HCT116 (cell line): ENCODE measurements around the gene ENTHD1. TPM values are rescaled to one million over a fixed set of nuclear protein-coding genes. Genes with fewer than 3 reads are reported as not detected.
"Not testable (repeated sequence)": the region's sequence is repeated elsewhere in the genome, so short reads cannot be mapped to it uniquely, and the experiment has no call there.

Source experiments
- ATAC-seq: fragments of 200-7000 bp; cut with Tn5 transposase; 2 replicates; pipeline ENCODE4 v1.9.1; 2020; ENCODE audit warnings: mild to moderate bottlenecking, moderate library complexity
- BruUV-seq: library from RNA; stranded (reverse); fragments of 400-500 nt; replicated peaks from 2 replicates; lab custom pipeline; 2021; lab: Mats Ljungman, UMichigan
- CTCF ChIA-PET: fragments of 300-600 bp; sonication (Branson Sonifier 250); formaldehyde crosslinking; loops from one replicate; lab custom pipeline; 2021; ENCODE audit warnings: antibody characterized with exemption; lab: Charles Lee
- POLR2A ChIA-PET: fragments of 300-600, 350-600 bp; sonication (Branson Sonifier 250); formaldehyde crosslinking; loops from one replicate; lab custom pipeline; 2021; ENCODE audit warnings: antibody characterized with exemption; lab: Charles Lee
- RAD21 ChIA-PET, 2 experiments: fragments of 300-600 bp; sonication (Branson Sonifier 250); formaldehyde crosslinking; loops; one replicate each; lab custom pipeline; 2023; ENCODE audit warnings: low total read pairs in 2 of 2; ENCODE audit not compliant: uncharacterized antibody in 2 of 2, unreplicated experiment in 2 of 2, low non-redundant PET in 1 of 2; lab: Charles Lee
- DNase-seq: peaks from one replicate; pipeline ENCODE4 v3.0.0-alpha.2; 2010; ENCODE audit warnings: low read depth, low spot score
- H2AFZ ChIP-seq: fragments of 200-600 bp; shearing (Covaris generic), sonication (generic); 2 replicates; pipeline ENCODE4 v1.6.1; 2017; ENCODE audit warnings: low read depth, mixed run types, mixed read lengths, antibody characterized with exemption, low read length; ENCODE audit not compliant: poor library complexity, severe bottlenecking
- H3K27ac ChIP-seq: 2 replicates; pipeline ENCODE4 v1.5.1; 2012; ENCODE audit warnings: low read depth, low read length
- H3K27me3 ChIP-seq: fragments of 200-600 bp; sonication (generic); 2 replicates; pipeline ENCODE4 v1.6.1; 2016; ENCODE audit warnings: mixed run types, low read length, mixed read lengths; ENCODE audit not compliant: insufficient read depth
- H3K36me3 ChIP-seq, 2 experiments: fragments of 200-500 bp in 1 of 2; fragments of 200-600 bp in 1 of 2; sonication (Bioruptor generic) in 1 of 2; sonication (generic) in 1 of 2; 2 replicates each; pipeline versions ENCODE4 v1.5.1 to v1.6.1; 2014 to 2016; ENCODE audit warnings: low read length in 2 of 2, inconsistent platforms in 1 of 2, mixed read lengths in 1 of 2, mixed run types in 1 of 2; ENCODE audit not compliant: insufficient read depth in 2 of 2, control insufficient read depth in 1 of 2
- H3K4me1 ChIP-seq, 2 experiments: fragments of 200-600 bp in 1 of 2; sonication (generic) in 1 of 2; 2 replicates each; pipeline versions ENCODE4 v1.5.1 to v1.6.1; 2012 to 2017; ENCODE audit warnings: low read length in 2 of 2, inconsistent platforms in 1 of 2, mild to moderate bottlenecking in 1 of 2, mixed read lengths in 1 of 2, mixed run types in 1 of 2, moderate library complexity in 1 of 2; ENCODE audit not compliant: insufficient read depth in 2 of 2, control insufficient read depth in 1 of 2
- H3K4me2 ChIP-seq: fragments of 200-600 bp; sonication (generic); 2 replicates; pipeline ENCODE4 v1.6.1; 2017; ENCODE audit warnings: mixed run types, low read length, mixed read lengths
- H3K4me3 ChIP-seq, 2 experiments: fragments of 200-600 bp in 1 of 2; sonication (generic) in 1 of 2; replicated peaks in 1 of 2; 2 replicates each; pipeline ENCODE4 v1.5.1; 2011 to 2016; ENCODE audit warnings: low read length in 2 of 2, control low read depth in 1 of 2, low read depth in 1 of 2, mild to moderate bottlenecking in 1 of 2, mixed read lengths in 1 of 2, mixed run types in 1 of 2
- H3K79me2 ChIP-seq: fragments of 200-600 bp; sonication (generic); 2 replicates; pipeline ENCODE4 v1.6.1; 2017; ENCODE audit warnings: mild to moderate bottlenecking, mixed run types, low read length, moderate library complexity, mixed read lengths; ENCODE audit not compliant: insufficient read depth
- H3K9ac ChIP-seq: fragments of 200-600 bp; sonication (generic); 2 replicates; pipeline ENCODE4 v1.6.1; 2016; ENCODE audit warnings: low read length, mixed read lengths
- H3K9me2 ChIP-seq: fragments of 200-600 bp; sonication (generic), shearing (Covaris generic); 2 replicates; pipeline ENCODE4 v1.6.1; 2017; ENCODE audit warnings: mixed run types, mild to moderate bottlenecking, moderate library complexity; ENCODE audit not compliant: insufficient read depth
- H3K9me3 ChIP-seq, 2 experiments: fragments of 200-500 bp in 1 of 2; fragments of 200-600 bp in 1 of 2; sonication (Bioruptor generic) in 1 of 2; sonication (generic) in 1 of 2; 2 replicates each; pipeline ENCODE4 v1.6.1; 2014 to 2017; ENCODE audit warnings: low read length in 2 of 2, mixed read lengths in 2 of 2, inconsistent platforms in 1 of 2, low read depth in 1 of 2, mild to moderate bottlenecking in 1 of 2, mixed run types in 1 of 2, moderate library complexity in 1 of 2; ENCODE audit not compliant: control insufficient read depth in 1 of 2, insufficient read depth in 1 of 2
- H4K20me1 ChIP-seq: fragments of 200-600 bp; sonication (generic), shearing (Covaris generic); 2 replicates; pipeline ENCODE4 v1.6.1; 2017; ENCODE audit warnings: mixed run types, mild to moderate bottlenecking, moderate library complexity; ENCODE audit not compliant: insufficient read depth
- ATF3 ChIP-seq: IDR thresholded peaks from 2 replicates; pipeline ENCODE4 v1.6.1; 2012
- CEBPB ChIP-seq: IDR thresholded peaks from 2 replicates; pipeline ENCODE4 v1.6.1; 2012; ENCODE audit warnings: low read depth
- EGR1 ChIP-seq: IDR thresholded peaks from 2 replicates; pipeline ENCODE4 v1.6.1; 2012; ENCODE audit warnings: low read depth
- ELF1 ChIP-seq: IDR thresholded peaks from 2 replicates; pipeline ENCODE4 v1.6.1; 2012; ENCODE audit warnings: low read depth, borderline replicate concordance
- RAD21 ChIP-seq: IDR thresholded peaks from 2 replicates; pipeline ENCODE4 v1.6.1; 2012; ENCODE audit warnings: low read depth, mild to moderate bottlenecking
- SIN3A ChIP-seq: IDR thresholded peaks from 2 replicates; pipeline ENCODE4 v1.6.1; 2012; ENCODE audit warnings: low read depth
- SP1 ChIP-seq: IDR thresholded peaks from 2 replicates; pipeline ENCODE4 v1.6.1; 2012; ENCODE audit warnings: low read depth
- SRF ChIP-seq: IDR thresholded peaks from 2 replicates; pipeline ENCODE4 v1.6.1; 2012; ENCODE audit warnings: low read depth
- intact Hi-C: fragments of 100-400 bp; cut with micrococcal nuclease; formaldehyde crosslinking; loops from 2 replicates; pipeline ENCODE4 v1.10.0; 2022
- total RNA-seq: library from RNA; stranded (reverse); gene quantifications from one replicate; pipeline ENCODE4 v1.2.1, GENCODE V29; 2021; ENCODE audit not compliant: unreplicated experiment

The ENTHD1 gene
- total RNA-seq, 1 experiment from 2014 or later, result not detected

DNA sequence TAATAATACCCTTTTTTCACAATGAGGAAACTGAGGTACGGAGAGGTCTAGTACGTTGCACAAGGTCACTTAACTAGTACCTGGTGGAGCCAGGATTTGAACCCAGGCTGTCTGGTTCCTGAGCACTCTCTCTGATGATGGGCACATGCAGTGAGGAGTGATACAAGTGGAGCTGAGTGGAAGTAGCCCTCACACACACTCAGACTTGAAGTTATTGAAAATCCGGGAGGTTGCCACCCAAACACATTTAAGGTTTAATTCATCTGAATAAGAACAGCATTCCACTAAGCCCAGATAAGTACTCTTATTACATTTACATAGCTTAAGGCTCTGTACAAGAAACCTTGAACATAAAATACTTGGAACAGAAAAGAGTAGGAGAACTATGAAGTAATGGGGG, 12.1 kb upstream of the ENTHD1 start (continued):
- TF ChIP-seq ATF3, result no peak
- no peak for TF ChIP-seq SP1
- no peak for TF ChIP-seq RAD21
- no peak for TF ChIP-seq SRF

- RAD21 ChIA-PET, result no interaction called here
- Histone ChIP-seq H4K20me1 (no peaks in the 10 kb centered on the region), H3K9me2 (no peaks in the 10 kb centered on the region), H3K4me3 (no peak overlapping the region), H3K27ac (no peak overlapping the region), H3K9me3 (no peaks in the 10 kb centered on the region), H2AFZ (no peak overlapping the region), H3K4me2 (no peak overlapping the region), H3K9ac (no peak overlapping the region), H3K79me2 (no peaks in the 10 kb centered on the region), H3K27me3 (peaks cover 69% of the 10 kb centered on the region), H3K36me3 (no peaks in the 10 kb centered on the region), H3K4me1 (no peaks in the 10 kb centered on the region)
- CTCF ChIA-PET, result no interaction called here
- intact Hi-C loops, result no loop called here
- TF ChIP-seq ELF1, result no peak
- no peak for TF ChIP-seq CEBPB
- no peak for TF ChIP-seq EGR1
- no peak for TF ChIP-seq SIN3A
- BruUV-seq, result no TSS peak
- ATAC-seq (no peak), DNase-seq (no peak)
- POLR2A ChIA-PET, result no interaction called here
Observed at GRCh38 chr22:39904862-39905261, 11.3 kb upstream of the ENTHD1 start.

DNA sequence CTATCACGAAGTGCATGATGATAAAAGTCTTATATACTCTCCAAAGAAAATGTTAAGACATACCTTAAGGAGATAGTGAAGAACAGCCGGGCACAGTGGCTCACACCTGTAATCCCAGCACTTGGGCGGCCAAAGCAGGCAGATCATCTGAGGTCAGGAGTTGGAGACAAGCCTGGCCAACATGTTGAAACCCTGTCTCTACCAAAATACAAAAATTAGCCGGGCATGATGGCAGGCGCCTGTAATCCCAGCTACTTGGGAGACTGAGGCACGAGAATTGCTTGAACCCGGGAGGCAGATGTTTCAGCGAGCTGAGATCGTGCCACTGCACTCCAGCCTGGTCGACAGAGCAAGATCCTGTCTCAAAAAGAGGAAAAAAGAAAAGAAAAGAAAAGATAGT, 10.5 kb upstream of the ENTHD1 start:
- H3K9ac ChIP-seq, POLR2A ChIA-PET, H3K4me1 ChIP-seq, H3K27ac ChIP-seq, H3K4me3 ChIP-seq, H3K9me2 ChIP-seq, DNase-seq, H3K36me3 ChIP-seq, intact Hi-C loops, BruUV-seq, H3K9me3 ChIP-seq, H4K20me1 ChIP-seq, H2AFZ ChIP-seq, ATAC-seq, RAD21 ChIA-PET, H3K4me2 ChIP-seq, CTCF ChIA-PET, H3K79me2 ChIP-seq: not testable (repeated sequence)
- H3K27me3 ChIP-seq, result peaks cover 65% of the 10 kb centered on the region
